GM18951 (cell line): ENCODE data around the gene PLCB4.

Experiments used
- POLR2A ChIP-seq: IDR thresholded peaks from 4 replicates; pipeline ENCODE4 v1.6.1; 2011; ENCODE audit warnings: mild to moderate bottlenecking; ENCODE audit not compliant: insufficient read length, insufficient read depth; ENCODE audit errors: extremely low read depth
- in situ Hi-C: fragments of 300-500 bp; cut with MboI; formaldehyde crosslinking; loops from one replicate; pipeline ENCODE4 v1.12.0; 2022; ENCODE audit warnings: low sequenced_read_pairs, mixed read lengths, inconsistent platforms; ENCODE audit not compliant: unreplicated experiment

Gene PLCB4

DNA sequence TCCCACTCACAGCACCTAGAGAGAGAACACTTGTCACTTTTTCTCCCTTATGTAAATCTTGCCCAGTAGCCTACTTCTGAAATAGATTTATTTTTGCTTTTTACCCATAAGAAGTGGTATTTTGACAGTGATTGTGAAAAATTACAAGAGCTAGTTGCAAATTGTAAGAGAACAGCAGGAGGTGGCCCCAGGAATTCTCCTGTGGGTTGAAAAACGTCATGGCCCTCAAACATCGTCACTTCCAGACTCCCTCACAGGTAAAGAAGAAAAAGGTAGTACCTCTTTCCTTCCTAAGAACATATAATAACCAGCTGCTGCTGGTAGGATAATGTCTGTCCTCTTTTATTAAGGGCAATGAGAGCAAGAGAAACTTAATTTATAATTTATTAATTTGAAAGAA lies 376.0 kb downstream of the PLCB4 start:
- TF ChIP-seq POLR2A: no peak
- in situ Hi-C loops: no loop called here

DNA sequence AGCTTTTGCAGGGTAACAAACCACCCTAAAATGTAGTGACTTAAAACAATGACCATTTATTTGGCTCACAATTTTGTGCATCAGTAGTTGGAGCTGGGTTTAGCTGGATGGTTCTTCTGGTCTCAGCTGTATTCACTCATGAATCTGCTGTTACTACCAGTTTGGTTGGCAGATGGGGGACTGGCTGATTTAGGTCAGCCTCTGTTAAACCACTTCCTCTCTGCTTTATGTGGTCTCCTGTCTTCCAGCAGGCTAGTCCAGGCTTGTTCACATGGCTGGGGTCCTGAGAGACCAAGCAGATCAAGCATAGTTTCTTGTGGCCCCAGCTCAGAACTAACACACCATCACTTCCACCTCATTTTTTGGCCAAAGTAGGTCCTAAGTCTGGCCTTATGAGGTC lies 378.3 kb downstream of the PLCB4 start:
- in situ Hi-C loops: no loop called here
- TF ChIP-seq POLR2A: no peak

DNA sequence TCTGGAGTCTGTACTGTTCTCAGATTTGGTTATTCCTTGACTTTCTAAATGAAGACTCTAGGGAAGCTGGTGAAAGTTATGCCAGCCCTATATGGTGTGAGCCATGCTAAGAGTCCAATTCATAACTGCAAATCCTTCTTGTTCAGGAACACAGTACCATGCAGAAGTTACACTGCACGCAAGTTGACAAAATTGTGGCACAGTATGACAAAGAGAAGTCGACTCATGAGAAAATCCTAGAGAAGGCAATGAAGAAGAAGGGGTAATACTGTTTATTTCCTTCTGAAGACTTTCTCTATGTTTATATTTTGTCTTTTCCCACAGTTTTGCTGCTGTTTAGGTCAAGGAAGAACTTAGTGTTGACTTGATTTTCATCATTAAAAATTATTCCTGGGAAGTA lies 384.3 kb downstream of the PLCB4 start:
- no peak for TF ChIP-seq POLR2A
- in situ Hi-C loops: no loop called here

DNA sequence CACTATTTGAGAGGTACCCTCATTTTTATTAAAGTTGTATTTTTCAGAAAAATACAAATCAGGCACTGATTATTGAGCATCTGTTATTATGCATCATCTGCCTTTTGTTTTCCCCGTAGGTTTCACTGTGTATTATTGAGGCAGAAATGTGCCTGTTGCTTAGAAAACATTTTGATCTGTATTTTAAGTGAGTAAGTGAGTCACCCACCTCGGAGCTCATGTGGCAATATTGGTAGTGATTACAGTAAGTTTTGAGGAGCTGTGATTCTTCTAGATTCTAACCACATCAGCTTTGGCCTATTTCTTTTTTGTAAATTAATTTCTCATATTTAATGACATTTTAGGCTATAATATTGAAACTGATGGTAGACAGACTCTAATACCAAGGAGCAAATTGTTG lies 385.9 kb downstream of the PLCB4 start:
- in situ Hi-C loops: no loop called here
- no peak for TF ChIP-seq POLR2A

DNA sequence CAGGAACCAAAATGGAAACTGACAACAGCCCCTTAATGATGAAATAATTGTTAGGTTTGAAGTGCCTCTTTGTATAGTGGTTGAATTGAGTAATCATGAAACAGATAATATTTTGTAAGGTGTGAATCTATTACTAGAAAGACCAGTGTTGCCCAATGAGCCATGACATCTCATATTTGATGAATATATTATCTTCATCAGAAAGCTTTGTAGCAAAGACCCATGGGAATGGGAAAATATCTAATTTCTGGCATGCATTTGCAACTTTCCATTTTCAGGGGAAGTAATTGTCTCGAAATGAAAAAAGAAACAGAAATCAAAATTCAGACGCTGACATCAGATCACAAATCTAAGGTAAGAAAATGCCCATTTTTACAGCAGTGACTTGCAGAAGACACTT lies 388.2 kb downstream of the PLCB4 start:
- in situ Hi-C loops: no loop called here
- TF ChIP-seq POLR2A: no peak

DNA sequence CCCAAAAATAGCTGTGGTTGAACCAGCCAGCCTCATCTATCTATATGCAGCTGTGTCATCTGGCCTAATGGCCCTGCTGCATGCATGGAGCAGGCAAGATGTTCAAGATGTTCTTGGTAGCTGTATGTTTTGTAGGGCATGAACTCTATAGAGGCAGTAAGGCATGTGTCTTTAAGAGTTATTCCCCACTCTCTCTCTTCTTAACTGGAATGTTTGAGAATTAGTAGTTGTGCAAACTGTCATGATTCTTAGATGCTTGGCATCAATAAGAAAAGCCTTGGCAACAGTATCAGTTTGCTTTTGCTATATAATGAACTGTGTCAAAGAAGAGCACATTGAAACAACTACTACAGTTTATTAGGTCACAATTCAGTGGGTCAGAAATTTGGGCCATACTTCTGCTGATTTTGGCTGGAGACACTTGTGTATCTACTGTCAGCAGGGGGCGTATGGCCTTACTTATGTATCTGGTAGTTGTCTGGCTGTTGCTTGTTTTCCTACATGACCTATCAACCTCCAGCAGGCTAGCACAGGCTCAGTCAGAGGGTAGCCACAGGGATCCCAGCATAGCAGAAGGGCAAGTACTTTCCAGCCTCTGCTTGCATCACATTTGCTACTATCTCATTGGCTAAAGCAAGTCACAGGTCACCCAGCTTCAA lies 389.4 kb downstream of the PLCB4 start:
- no peak for TF ChIP-seq POLR2A
- in situ Hi-C loops: no loop called here

DNA sequence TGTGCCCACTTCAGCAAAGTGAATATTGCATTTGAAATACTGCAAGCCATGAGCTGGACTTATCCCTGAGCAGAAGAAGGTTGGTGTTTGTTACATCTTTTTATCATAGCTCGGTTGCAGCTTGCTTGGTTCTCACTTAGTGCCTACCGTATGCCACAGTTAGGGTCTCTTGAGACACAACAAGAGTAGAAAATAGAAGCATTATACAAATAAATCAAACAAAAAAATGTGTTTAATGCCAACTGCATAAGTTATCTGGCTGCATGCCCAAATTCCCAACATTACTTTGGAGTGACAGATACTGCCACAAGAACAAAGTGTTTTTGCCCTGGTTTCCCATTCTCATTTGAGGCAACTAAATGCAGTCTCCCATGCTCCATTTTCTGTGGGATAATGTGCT lies 391.6 kb downstream of the PLCB4 start:
- no peak for TF ChIP-seq POLR2A
- in situ Hi-C loops: no loop called here

DNA sequence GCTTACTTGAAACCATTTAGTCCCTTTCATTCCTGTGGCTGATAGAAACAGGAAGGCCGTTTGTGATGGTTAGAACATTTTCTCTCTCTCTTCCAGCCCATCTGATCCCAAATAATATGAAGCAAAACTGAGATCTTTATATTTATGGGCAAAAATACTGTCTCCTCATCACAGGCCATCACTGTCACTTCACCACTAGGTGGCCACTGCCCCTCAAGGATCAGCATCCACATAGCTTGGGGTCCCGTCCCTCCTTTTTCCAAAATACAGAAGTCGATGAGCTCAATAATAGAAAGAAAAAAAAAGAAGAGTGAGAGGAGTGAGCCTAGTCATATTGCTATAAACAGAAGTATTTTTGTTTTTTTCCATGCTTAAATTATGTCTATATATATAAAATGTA lies 399.1 kb downstream of the PLCB4 start:
- in situ Hi-C loops: no loop called here
- no peak for TF ChIP-seq POLR2A

DNA sequence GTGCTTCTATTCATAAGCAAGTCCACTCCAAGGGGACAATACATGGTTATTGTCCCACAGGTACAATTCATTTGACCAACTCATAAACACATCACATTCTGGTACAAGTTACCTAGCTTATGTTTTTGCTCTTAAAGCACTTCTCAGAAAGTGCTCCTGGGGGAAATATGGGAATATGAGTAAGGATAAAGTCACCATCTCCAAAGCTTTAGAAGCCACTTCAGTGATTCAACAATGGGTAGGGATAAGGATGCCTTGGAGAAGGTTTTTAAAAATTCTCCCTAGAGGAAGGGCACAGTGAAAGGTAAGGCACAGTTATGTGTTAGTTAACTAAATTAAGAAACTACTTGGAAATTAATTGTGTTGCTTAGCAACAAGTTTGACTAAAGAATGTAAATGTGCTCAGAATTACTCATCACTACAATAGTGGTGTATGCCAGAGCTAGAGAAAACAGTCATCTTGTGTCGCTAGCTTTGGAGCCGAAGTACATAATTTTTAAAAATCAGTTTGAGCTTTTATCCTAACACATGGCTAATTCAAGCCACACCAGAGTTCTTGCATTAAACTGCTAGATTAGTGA lies 406.0 kb downstream of the PLCB4 start:
- no peak for TF ChIP-seq POLR2A
- in situ Hi-C loops: no loop called here

DNA sequence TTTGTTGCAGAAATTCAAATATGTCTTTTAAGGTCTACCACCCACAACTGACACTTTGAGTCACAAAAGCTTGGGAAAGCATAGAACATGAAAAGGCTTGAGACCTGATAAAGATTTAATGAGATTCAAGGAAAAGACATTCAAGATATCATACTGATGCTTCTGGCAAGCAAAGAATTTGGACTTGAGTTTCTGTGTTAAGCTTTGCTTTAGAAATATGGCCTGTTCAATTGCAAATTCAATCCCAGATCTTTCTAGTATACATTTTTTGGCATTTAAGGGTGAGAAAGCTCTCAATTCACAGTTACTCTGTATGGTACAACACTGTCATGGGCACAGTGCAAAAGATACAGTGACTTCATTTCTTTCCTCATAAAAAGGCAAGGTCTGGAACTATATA lies 406.6 kb downstream of the PLCB4 start:
- in situ Hi-C loops: no loop called here
- TF ChIP-seq POLR2A: no peak

DNA sequence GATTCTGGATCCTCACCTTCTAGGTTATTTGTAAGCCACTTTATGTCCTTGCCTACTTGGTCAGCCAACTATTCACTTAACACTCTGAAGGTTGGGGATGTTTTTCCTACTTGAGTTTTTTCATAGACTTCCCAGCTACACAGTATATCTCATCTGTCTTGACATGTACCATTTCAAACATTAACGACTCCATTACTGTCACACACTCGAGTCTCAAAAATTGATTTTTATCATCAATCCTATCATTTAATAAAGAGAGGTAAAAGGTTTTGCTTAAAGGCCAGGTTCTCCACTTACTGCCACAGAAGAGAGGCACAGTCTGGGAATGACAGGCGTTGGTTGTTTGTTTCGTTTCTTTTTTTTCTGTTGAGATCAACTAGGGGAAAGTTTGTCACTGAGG lies 407.3 kb downstream of the PLCB4 start:
- in situ Hi-C loops: no loop called here
- TF ChIP-seq POLR2A: no peak

DNA sequence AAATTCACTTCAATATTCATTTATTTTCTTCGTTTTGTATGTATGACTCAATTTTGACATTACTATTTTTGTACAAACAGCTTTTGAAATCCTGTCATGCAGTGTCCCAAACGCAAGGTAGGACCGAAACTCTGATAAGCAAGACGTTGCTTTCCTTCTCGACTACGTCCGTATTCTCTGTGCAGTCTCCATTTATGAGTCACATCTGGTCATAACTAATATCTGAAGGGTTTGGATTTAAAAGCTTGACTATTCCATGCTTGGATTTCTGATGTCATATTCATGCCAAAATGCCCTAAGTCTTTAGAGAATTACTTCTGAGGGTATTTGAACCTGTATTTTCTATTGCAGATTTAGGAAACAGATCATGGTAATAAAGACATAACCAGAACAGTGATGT lies 407.8 kb downstream of the PLCB4 start:
- in situ Hi-C loops: no loop called here
- no peak for TF ChIP-seq POLR2A

DNA sequence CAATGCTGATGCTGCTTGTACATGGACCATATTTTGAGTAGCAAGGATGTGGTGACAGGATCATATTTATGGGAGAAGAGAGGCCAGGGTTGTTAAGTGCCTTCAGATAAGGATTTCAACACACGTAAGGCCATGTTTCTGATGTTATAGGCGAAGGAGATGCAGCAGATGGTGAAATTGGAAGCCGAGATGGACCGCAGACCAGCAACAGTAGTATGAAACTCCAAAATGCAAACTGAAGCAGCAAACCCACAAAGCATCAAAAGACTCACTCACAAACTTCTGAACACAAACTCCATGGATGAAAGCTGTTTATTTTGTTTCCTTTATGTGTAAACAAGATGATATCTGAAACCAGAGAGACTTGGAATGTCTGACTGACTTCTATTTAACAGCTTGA lies 409.9 kb downstream of the PLCB4 start:
- TF ChIP-seq POLR2A: no peak
- in situ Hi-C loops: no loop called here

DNA sequence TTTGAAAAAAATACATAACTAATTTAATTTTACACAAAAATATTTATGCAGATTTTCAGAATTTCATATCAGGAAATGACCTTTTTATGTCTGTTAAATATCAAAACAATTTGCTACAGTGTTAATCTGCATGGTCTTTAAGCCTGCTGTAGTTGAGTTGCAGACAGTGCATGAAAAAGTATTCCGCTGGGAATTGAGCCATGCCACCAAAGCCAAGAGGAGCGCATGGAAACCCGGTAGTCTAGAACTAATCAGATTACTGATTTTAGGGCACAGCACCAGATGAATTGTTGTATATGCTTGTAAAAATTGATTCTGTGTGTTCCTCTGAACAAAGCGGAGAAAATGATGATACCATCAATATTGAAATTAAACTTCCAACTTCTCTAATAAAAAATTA lies 411.2 kb downstream of the PLCB4 start:
- in situ Hi-C loops: no loop called here

DNA sequence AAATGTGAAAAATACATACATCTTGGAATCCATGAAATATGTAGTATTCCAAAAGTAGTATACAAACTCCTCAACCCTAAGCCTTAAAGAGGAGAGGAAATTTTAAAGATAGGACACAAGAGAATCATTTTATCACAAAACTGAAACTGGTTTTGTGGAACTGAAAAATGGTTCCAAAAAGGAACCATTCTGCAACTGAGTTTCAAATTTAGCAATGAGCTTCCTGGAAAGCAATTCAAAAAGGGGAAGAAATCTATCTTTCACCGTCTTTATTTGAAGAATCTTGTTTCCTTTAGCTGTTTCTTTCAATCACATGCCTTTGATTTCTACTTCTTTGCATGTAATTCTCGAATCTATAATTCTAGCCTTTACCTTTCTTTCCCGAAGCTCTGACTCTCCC lies 413.3 kb downstream of the PLCB4 start:
- in situ Hi-C loops: no loop called here
- TF ChIP-seq POLR2A: no peak

More for the DNA sequence above, 411.2 kb downstream of the PLCB4 start:
- TF ChIP-seq POLR2A: no peak
